ENCODE data around the gene CHCHD10. TPM values are rescaled to one million over a fixed set of nuclear protein-coding genes. Genes with fewer than 3 reads are reported as not detected.
"Not testable (repeated sequence)": the region's sequence is repeated elsewhere in the genome, so short reads cannot be mapped to it uniquely, and the experiment has no call there.

The CHCHD10 gene
- total RNA-seq, 1 donor from 2014 or later = 2.0 TPM

GRCh38 chr22:23743303-23743705 is 24.5 kb downstream of the CHCHD10 start:
- TF ChIP-seq, protein P1, sequence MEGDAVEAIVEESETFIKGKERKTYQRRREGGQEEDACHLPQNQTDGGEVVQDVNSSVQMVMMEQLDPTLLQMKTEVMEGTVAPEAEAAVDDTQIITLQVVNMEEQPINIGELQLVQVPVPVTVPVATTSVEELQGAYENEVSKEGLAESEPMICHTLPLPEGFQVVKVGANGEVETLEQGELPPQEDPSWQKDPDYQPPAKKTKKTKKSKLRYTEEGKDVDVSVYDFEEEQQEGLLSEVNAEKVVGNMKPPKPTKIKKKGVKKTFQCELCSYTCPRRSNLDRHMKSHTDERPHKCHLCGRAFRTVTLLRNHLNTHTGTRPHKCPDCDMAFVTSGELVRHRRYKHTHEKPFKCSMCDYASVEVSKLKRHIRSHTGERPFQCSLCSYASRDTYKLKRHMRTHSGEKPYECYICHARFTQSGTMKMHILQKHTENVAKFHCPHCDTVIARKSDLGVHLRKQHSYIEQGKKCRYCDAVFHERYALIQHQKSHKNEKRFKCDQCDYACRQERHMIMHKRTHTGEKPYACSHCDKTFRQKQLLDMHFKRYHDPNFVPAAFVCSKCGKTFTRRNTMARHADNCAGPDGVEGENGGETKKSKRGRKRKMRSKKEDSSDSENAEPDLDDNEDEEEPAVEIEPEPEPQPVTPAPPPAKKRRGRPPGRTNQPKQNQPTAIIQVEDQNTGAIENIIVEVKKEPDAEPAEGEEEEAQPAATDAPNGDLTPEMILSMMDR (IDR thresholded peaks at IDR 0.05) = no peak
- H3K27me3 ChIP-seq = no peaks in the 10 kb centered on the region
- no peaks in the 10 kb centered on the region for H3K9me3 ChIP-seq
- H3K4me1 ChIP-seq = peaks cover 0 to 5% of the 10 kb centered on the region in 2 donors
- peak overlapping the region; percentile 49 to 57 for H3K27ac ChIP-seq
- no peak overlapping the region for H3K4me3 ChIP-seq
- intact Hi-C loops (cut with DNase I) = no loop called here
- H3K36me3 ChIP-seq = peaks cover 31 to 47% of the 10 kb centered on the region in 2 donors
- DNase-seq (ENCODE audit: low spot score in 2 of 2) = no peak

DNA sequence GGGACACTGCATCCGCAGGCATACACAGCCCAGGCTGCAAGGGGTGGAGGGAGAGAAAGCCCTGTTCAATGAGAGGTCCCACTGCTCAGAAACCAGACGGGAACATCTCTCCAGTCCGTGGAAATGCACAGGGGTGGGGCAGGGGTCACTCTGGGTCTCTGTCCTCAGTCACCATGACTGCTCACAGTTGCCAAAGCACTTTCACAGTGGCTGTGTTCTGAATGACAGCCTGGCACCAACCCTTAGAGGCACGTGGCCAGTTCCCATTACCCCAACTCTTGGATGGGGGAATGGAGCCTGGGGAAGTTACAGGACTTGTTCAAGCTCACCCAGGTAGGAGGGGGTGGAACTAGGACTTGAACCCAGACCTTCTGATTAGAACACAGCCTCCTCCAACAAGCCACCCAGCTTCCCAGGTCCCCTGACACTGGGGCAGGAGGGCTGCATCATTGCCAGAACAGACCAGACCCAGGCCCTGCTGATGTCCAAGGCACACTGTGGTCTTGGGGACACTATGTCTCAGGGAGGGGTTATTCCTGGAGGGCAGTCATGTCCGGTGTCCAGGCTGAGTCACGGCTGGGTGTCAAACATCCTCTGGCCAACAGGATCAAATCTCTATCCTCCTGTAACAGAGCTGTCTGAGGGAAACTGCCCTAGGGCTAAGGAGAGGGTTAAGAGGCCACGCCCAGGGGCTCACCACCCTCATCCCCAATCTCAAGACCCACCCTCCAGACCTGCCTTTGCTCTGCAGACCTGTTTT is 25.1 kb downstream of the CHCHD10 start:
- Histone ChIP-seq H3K36me3 (peaks cover 31 to 47% of the 10 kb centered on the region in 2 donors), H3K9me3 (no peaks in the 10 kb centered on the region), H3K4me1 (peaks cover 0 to 5% of the 10 kb centered on the region in 2 donors), H3K27ac (peak overlapping the region; percentile 49 to 57), H3K4me3 (no peak overlapping the region), H3K27me3 (no peaks in the 10 kb centered on the region)
- intact Hi-C loops (cut with DNase I) = no loop called here
- TF ChIP-seq, protein P1 (IDR thresholded peaks at IDR 0.05) = no peak
- no peak for DNase-seq (ENCODE audit: low spot score in 2 of 2)

- Histone ChIP-seq H3K9me3 (no peaks in the 10 kb centered on the region), H3K36me3 (peaks cover 10 to 18% of the 10 kb centered on the region in 2 donors), H3K27ac (no peak overlapping the region), H3K4me3 (no peak overlapping the region), H3K27me3 (no peaks in the 10 kb centered on the region), H3K4me1 (peaks cover 0 to 2% of the 10 kb centered on the region in 2 donors)
- no peak for DNase-seq (ENCODE audit: low spot score in 2 of 2)
- intact Hi-C loops (cut with DNase I) = no loop called here
- TF ChIP-seq, protein P1 (IDR thresholded peaks at IDR 0.05) = no peak
Observed at GRCh38 chr22:23737696-23738095, 30.1 kb downstream of the CHCHD10 start.

- H3K4me1 ChIP-seq; H3K27ac ChIP-seq; DNase-seq (ENCODE audit: low spot score in 2 of 2): not testable (repeated sequence)
Observed at GRCh38 chr22:23728108-23728507, 39.7 kb downstream of the CHCHD10 start.

GRCh38 chr22:23722724-23723123 is 45.0 kb downstream of the CHCHD10 start:
- Histone ChIP-seq H3K9me3 (no peaks in the 10 kb centered on the region), H3K27ac (no peak overlapping the region), H3K27me3 (no peaks in the 10 kb centered on the region), H3K36me3 (no peaks in the 10 kb centered on the region), H3K4me1 (no peaks in the 10 kb centered on the region), H3K4me3 (no peak overlapping the region)
- no peak for DNase-seq (ENCODE audit: low spot score in 2 of 2)
- intact Hi-C loops (cut with DNase I) = no loop called here
- TF ChIP-seq, protein P1 (IDR thresholded peaks at IDR 0.05) = no peak

More at GRCh38 chr22:23728108-23728507, 39.7 kb downstream of the CHCHD10 start:
- intact Hi-C loops (cut with DNase I); H3K9me3 ChIP-seq; H3K36me3 ChIP-seq; H3K4me3 ChIP-seq; H3K27me3 ChIP-seq: not testable (repeated sequence)

GRCh38 chr22:23722160-23722559 is 45.6 kb downstream of the CHCHD10 start:
- DNase-seq (ENCODE audit: low spot score in 2 of 2) = no peak
- intact Hi-C loops (cut with DNase I) = no loop called here
- no peak overlapping the region for H3K27ac ChIP-seq

More at GRCh38 chr22:23722160-23722559, 45.6 kb downstream of the CHCHD10 start:
- no peaks in the 10 kb centered on the region for H3K27me3 ChIP-seq
- no peak overlapping the region for H3K4me3 ChIP-seq
- H3K36me3 ChIP-seq = no peaks in the 10 kb centered on the region
- TF ChIP-seq, protein P1 (IDR thresholded peaks at IDR 0.05) = no peak
- no peaks in the 10 kb centered on the region for H3K9me3 ChIP-seq
- H3K4me1 ChIP-seq = peaks cover 0 to 4% of the 10 kb centered on the region in 2 donors
